HG03457 (cell line): ENCODE results near the gene CACHD1.
"Not testable (repeated sequence)": the region's sequence is repeated elsewhere in the genome, so short reads cannot be mapped to it uniquely, and the experiment has no call there.

ENCODE experiments used
- ATAC-seq: cut with Tn5 transposase; IDR thresholded peaks from one replicate; pipeline ENCODE4 v1.9.1; 2021; ENCODE audit warnings: moderate number of reproducible peaks; ENCODE audit not compliant: unreplicated experiment

CACHD1 gene

DNA sequence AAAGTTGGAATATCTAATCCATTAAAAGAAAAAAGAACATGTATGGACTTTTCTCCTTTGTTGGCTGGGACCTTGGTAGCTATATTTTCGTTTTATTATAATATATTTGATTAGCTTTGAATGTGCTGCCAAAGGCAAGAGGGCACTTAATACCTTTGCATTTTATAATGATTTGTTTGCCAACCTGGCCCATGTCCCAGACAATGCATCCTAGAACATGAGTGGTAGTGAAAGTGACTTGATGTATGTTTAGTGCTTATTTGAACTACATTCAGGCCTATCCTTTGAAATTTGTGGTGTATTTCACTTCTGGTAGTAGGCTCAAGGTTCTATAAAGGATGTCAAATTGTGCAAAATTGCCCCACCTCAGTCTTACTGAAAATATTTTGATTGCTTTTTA, 25.9 kb downstream of the CACHD1 start:
- no peak for ATAC-seq

DNA sequence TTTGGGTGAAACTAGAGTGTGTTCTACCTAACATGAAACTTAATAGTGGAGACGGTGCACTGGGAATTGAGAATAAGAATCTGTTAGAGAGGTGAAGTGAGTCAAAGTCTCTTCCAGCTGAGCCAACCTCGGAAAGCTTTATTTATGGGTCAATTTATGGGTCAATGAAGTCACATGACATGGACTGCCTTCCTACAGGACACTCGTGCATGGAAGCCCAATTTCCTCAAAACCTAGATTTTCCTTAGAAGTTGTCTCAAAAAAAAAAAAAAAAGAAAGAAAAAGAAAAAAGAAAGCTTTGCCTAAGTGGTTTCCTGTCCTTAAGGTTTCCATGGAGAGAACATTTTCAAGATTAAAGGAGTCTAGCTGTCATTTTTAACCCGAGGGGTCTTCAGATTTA, 26.7 kb downstream of the CACHD1 start:
- no peak for ATAC-seq

DNA sequence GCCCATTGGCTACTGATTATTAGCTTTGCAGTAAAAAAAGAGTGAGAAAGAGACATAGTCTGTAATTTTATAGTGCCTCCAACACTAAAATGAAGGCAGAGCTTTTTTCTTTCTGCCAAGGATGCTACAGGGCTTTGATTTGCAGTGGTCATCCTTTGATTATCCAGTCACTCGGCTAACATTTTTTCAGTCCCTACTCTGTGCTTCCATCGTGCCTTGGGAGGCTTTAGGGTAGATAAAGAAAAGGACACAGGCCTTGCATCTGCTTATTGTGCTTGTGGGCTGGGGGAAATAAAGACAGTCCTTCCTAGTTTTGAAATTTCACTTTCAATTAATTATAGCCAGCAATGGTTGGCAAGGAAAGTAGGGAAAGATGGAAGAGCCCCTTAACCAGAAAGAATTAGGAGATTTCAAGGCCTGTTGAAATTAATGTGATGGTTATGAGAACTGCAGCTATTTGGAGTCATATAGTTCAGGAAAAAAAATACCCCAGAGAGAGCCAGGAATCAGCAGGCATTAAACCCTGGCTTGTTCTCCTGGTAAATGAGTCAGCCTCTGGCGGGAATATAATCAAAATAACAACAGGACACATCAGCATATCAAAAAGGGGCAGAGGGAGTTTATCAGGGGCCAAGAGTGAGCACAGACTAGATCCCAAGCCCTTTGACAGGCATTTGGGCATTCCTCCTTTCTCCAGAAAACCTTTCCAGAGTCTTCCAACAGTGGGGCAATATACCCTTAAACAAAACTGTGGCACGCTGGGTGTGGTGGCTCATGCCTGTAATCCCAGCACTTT, 27.4 kb downstream of the CACHD1 start:
- ATAC-seq, result no peak

DNA sequence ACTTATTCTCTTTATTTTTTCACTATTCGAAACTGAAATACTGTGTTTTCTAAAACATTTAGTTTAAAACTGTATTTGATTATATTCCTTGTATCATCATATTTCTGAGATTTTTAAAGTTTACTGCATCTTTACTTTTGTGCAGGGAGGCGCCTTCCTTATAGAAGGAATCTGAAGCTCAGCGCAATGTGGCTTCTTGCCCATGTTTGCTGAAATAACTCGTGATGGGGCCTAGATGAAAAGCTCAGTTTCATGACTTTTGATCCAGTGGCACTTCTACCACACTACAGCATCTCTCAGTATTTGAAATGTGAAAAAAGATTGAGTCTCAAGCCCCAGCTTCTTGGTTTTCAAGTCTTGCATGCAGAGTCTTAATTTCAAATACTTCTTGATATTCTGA, 28.4 kb downstream of the CACHD1 start:
- no peak for ATAC-seq

DNA sequence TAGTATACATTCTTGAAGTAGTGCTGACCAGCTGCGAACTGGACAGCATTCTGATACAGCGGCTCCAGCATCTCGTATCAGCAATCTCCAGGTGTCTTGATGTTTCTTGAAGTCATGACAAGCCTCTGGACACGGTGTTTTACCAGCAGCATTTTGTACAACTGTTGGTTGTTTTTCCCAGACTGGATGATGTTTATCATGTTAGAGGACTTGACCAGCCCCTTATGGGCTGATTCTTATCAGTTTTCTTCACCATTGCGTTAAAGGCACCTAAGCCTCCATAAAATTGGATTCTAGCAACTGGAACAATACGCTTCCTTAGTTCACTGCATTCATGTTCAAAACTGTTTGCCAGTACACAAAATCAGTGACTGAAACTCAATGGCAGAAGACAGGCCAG, 29.1 kb downstream of the CACHD1 start:
- no peak for ATAC-seq

DNA sequence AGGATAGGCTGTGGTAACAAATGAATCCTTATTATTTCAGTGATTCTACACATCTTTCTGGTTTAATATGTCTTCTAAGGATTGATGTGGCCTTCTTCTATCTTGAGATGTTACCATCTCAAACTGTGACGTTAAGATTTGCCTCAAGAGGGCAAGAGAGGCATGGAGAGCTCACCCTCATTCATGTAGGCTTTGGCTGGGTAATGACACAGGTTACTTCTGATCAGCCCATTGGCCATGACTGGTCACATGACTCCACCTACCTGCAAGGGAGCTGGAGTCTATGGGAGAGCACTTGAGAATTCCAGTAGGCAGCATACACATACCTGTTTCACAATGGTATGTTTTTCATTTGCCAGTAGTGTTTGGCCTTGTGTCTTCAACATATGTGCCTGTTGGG, 30.0 kb downstream of the CACHD1 start:
- ATAC-seq, result no peak

DNA sequence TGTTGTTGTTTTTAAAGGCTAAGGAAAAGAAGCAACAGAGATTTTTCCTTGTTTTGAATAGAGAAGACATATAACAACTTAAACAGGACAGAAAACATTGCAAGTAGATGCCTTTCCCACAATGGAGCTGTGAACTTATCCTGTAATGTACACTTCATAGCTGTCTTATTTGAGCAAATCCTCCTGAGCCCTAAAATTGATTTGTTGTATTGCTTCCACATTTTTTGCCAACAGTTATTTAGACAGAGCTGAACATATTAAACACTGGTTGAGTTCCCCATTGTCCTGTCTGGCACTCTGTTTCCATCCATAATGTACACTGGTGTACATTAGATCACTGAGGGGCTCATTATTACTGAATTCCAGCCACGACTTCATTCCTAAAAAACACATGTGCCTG, 32.2 kb downstream of the CACHD1 start:
- no peak for ATAC-seq

DNA sequence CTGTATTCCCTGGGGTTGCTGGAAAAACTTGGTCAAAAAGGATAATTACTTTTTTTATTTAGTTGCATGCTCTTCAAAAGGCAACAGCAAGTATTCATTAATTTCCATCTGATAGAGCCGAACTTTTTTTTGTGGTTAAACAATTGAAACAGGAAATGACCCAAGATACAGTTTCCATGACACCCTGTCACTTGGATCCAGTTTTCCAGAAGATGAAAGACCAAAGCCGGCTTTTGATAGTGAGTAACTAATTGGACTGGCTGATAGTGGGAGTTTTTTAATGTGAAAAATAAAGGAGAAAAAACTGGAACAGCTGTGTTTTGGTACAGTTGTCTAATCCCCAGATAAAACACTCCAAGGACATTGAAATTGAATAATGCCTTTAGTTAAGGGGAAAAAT, 33.0 kb downstream of the CACHD1 start:
- ATAC-seq, result no peak

DNA sequence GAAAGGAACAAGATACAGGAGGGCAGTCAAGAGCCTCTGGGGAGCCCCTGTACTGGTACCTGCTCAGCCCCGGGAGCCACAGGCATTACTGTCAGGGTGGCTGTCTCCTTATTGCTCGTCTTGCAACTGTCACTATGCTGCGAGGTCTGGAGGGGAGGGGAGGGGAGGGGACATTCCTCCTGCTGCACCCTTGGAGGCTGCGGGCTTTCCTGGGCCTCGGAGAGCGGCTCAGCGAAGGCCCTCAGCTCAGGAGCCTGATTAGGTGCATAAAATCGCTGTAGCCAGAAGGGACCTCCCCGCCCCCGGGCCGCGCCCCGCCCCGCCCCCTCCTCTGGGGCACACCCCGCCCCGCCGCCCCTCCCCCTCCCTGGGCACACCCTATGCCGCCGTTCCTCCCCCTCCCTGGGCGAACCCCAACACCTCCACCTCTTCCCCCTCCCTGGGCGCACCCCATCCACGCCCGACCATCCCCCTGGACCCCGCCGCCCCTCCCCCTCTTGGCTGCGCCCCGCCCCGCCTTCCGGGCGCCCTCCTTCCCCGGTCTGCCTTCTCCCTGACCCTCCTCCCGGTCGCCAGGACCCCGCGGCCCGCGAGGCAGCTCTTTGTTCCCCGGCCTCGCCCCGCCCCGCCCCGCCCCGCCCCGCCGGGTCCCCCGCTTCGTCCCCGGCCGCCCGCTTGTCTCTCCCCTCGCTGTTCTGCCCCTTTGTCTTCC, 35.5 kb downstream of the CACHD1 start:
- no peak for ATAC-seq

DNA sequence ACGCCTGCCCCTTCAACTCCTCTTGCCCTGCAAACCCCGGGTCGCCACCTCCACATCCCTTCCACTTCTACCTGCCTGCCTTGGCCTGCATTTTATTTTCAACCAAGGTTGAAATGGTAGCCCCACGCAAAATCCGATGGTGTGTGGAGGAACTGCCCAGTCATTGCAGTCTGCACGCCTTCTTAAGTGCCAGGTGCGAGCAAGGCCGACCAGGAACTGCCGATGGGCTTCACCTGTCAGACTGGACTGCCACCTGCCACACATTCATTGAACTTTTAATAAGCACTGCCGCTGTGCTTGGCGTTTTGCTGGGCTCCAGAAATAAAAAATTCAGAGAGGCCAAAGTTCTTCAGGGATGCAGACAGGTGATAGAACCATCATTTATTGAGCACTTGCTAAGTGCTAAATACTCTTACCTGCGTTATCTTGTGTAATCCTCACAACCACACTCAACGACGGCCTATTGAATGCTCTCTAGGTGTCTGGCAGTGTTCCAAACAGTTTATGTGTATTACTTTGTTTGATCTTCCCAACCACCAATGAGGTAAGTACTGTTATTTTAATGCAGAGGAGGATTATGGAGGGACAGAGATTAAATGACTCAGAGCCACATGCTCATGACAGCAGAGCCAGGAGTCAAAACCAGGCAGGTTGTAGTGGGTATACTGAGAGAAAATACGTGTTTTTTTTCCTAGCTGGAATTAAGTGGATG, 36.2 kb downstream of the CACHD1 start:
- no peak for ATAC-seq

DNA sequence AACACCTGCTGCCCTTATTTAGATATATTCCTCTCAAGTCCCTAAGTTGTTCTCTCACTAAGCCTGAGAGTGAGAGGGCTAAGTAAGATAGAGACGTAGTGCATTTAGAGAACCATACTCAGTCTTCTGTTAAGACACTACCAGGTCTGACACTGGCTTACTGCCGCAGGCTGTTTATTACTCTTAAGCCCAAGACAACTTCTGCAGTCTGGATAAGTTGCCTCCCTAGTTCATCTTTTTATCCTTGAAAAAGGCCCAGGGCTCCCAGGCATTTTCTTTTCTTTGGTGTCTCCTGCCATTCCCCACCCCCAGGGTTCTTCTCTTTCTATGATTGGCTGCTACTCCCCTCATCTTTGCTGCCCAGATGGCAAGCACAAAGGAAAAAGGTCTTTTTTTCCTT, 38.7 kb downstream of the CACHD1 start:
- ATAC-seq, result no peak

DNA sequence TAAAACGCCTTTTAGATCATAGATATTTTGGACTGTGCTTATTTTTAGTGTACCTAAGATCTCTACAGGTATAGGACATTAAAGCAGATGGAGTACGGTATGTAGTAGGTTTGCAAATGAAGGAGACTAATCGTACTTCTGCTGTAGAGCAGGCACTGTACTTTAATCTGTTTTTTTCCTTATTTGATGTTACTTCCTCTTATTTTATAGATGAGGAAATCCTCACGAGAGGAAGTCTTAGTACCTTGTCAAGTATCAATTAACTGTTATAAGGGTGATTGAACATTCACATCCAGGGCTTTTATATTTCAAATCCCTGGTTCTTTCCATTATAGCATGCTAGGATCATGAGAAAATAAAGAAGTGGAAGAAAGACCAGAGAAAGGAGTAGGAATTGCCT, 41.1 kb downstream of the CACHD1 start:
- ATAC-seq, result no peak

DNA sequence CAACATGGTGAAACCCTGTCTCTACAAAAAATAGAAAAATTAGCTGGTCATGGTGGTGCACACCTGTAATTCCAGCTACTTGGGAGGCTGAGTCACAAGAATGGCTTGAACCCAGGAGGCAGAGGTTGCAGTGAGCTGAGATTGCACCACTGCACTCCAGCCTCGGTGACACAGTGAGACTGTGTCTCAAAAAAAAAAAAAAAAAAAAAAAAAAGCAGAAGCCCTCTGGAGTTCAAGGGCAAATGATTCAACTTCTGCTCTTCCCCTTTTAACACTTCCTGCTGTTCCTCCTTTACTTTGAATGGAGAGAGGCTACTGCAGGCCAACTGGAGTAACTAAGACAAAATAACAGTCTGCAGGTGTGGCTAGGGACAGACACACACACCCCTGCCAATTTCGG, 42.3 kb downstream of the CACHD1 start:
- not testable (repeated sequence) for ATAC-seq

DNA sequence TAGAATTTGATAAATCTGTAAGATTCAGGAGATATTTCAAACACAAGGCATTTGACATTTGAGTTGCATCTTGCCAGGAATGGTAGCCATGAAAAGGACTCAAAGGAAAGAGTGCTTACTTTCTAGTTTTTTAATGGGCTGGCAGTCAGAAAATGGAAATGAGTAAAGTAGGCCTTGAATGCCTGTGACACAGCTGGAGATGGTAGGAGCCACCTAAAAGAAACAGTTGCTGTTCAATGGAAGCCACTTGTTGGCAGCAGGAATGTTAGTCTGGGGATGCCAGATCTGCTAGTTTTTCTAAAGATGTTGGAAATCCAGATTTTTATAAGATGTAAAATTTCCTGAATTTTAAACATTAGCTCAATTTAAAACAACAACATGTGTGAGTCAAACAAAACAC, 43.6 kb downstream of the CACHD1 start:
- no peak for ATAC-seq

DNA sequence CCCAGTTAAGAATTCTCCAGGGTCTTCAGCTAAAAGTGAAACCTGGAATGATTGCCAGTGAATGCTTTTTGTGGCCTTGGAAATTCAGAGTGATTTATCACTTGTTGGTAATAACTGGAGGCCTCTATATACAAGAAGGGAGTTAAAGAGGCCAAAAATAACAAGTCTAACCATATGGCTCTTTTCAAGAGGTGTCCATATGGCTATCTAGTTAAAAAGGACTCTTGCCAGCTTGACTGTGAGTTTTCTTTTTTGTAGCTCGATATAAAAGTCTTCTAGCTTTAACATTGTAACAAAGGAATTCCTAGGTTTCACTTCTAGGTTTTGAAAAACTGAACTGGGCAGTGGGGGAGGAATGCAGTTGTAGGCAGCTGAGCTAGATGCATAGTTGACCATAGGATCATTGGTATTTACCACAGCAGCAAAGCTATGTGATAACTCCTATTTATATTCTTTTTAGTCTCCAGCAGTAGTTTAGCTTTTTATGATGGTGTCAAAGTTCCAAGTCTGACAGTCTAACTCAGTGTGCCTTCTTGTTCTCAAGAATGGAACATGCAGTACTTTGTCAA, 44.4 kb downstream of the CACHD1 start:
- no peak for ATAC-seq

DNA sequence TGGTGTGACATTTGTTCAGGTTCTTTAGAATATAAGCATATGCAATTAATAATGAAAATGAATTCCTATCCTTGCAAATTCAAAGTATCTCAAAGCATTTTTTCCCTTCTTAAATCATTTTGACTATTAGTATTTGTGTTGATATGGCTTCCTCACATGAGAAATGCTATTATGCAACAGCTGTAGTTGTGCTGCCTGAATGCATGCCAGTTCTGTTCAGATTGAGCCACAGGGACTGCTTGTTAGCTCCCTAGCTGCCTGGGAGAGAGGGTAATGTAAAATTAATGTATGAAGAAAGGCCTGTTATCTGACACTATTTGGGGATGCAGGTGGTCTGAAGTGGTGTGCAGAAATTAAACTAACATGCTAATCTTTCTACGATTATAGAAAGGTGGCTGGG, 45.5 kb downstream of the CACHD1 start:
- ATAC-seq, result no peak

DNA sequence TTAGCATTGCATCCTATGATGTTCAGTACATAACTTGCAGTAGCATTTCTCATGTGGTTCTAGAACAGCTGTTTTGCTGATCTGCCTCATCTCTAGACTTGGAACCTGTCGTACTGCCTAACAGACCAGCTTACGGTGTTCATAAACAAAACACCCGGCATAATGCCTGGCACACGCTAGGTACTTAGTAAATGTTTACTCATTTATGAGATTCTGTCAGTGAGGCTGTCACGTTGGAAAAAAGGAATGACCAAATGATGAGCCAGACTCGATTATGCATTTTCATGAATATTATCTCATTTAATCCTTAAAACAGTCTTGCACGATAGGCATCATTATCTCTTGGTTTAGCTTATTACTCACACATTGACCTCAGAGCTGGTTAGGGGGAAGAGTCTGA, 46.4 kb downstream of the CACHD1 start:
- no peak for ATAC-seq

DNA sequence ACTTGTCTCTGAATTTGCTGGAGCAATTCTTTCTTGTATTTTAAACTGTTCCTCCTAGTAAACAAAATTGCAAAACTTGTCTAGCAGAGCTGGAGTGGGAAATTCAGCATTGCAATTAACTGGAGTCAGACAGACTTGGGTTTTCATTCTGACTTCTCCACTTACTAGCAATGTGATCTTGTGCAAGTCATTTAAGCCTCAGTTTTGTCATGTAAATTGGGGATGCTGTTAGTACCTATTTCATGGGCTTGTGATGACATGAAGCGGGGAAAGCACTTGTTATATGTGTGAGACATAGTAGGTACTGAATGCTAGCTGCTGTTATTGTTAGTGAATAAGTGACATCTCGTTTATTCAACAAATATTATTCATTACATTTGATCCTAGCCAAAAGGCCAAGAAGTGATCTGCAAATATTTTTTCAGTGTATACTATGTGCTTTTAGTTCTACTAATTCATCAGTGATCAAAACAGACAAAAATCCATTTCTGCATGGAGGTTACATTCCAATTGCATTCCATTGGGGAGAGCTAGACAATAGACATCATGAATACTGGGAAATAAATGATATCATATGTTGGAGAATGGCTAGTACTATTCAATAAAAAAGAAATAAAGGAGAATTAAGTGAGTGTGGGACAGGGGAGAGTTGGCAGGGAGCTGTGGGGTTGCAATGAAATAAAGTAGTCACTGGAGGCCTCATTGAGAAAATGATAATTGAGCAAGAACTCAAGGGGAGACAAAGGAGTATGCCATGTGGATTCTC, 47.1 kb downstream of the CACHD1 start:
- no peak for ATAC-seq

DNA sequence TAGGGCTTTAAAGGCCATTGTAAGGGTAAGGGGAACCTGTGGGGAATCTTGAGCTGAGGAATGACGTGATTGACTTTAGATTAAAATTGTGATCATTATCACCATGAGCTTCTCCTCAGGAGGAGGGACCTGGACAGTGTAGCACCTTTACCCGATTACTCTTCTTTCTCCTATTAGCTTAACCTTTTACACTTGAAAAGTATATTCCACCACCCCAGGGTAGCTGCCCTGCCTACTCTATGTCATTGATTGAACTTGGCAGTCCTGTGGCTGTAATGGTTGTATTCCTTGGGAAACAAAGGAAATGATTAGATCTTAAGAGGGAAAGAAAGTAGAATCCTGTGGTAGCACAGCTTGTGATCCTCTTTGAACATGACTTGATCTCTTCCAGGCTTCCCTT, 47.7 kb downstream of the CACHD1 start:
- no peak for ATAC-seq

DNA sequence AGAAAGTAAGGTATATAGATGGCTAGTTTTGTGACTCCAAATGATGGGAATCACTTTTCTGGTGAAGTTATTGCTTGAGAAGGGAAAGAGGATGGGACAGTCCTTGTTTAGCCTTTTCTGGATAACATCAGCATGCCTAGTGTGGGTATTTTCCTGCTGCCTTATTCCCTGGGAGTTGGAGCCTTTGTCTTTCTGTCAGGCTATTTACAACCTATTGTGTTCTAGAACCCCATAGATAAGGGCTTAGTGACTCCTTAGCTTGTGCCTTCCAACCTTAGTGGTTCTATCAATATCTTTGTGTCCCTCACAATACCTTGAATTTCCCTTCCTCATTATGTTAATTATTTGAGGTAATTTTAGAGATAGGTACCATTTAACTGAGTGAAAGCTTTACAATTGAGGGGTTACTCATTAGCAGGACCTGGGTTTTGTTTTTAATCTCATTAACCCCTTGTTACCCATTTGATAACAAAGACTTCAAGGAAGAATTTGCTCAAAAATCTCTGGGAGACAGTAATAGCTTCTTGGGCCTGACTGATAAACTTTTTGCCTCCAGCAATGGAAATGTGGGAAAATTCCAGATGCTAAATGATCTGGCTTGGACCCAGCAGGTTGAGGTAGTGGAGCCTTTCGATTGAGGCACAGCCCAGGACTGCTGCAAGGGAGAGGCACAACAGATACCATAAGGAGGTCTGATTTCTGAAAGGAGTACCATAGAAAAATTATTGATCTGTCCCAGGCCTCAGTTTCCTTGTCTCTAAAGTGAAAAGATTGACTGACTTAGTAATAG, 49.0 kb downstream of the CACHD1 start:
- ATAC-seq, result no peak
